HepG2 (cell line): ENCODE measurements around the gene SLC25A38. TPM values are rescaled to one million over a fixed set of nuclear protein-coding genes. Genes with fewer than 3 reads are reported as not detected.

Experiments
- ATAC-seq: fragments of 200-7000 bp; cut with Tn5 transposase; 3 replicates; pipeline ENCODE4 v1.9.1; 2020; ENCODE audit warnings: mild to moderate bottlenecking, moderate library complexity
- BruUV-seq: library from RNA; stranded (reverse); fragments of 400-500 nt; replicated peaks from 2 replicates; lab custom pipeline; 2021; lab: Mats Ljungman, UMichigan
- CTCF ChIA-PET: fragments of 300-600 bp; formaldehyde crosslinking; extraction: SDS; loops from one replicate; lab custom pipeline; 2021; ENCODE audit warnings: low total read pairs, inconsistent platforms, low intra/inter-chr PET ratio; lab: Yijun Ruan, JAX
- POLR2A ChIA-PET: fragments of 350-600 bp; sonication (Branson Sonifier 250); formaldehyde crosslinking; loops from one replicate; lab custom pipeline; 2020; ENCODE audit warnings: antibody characterized with exemption, inconsistent platforms; lab: Yijun Ruan, JAX
- DNase-seq: peaks from one replicate; pipeline ENCODE4 v3.0.0-alpha.2; 2015; ENCODE audit warnings: low spot score
- FAIRE-seq: peaks from 3 replicates; lab custom pipeline; 2011; peaks lifted over from hg19 to GRCh38; lab: Jason Lieb, UNC
- H2AFZ ChIP-seq: one replicate; pipeline ENCODE4 v1.6.1; 2011; ENCODE audit warnings: low read length, inconsistent platforms
- H3K27ac ChIP-seq: fragments of 300-600 bp; 3 replicates; pipeline ENCODE4 v1.8.0; 2011; ENCODE audit warnings: mixed run types, mild to moderate bottlenecking, mixed read lengths, low read length, inconsistent platforms; ENCODE audit not compliant: insufficient read depth; ENCODE audit errors: extremely low read length
- H3K27me3 ChIP-seq, 2 experiments: fragments of 200-600 bp in 1 of 2; 2 replicates in 1 of 2; 3 replicates in 1 of 2; pipeline versions ENCODE4 v1.6.0 to v1.8.0; 2011; ENCODE audit warnings: low read length in 2 of 2, mild to moderate bottlenecking in 2 of 2, moderate library complexity in 2 of 2, inconsistent platforms in 1 of 2; ENCODE audit not compliant: insufficient read depth in 2 of 2, control insufficient read depth in 1 of 2
- H3K36me3 ChIP-seq, 2 experiments: fragments of 200-600 bp in 1 of 2; replicated peaks in 1 of 2; 2 replicates in 1 of 2; 3 replicates in 1 of 2; pipeline versions ENCODE4 v1.5.1 to v1.8.0; 2011; ENCODE audit warnings: low read length in 2 of 2, inconsistent platforms in 1 of 2; ENCODE audit not compliant: insufficient read depth in 2 of 2, control insufficient read depth in 1 of 2
- H3K4me1 ChIP-seq: 2 replicates; pipeline ENCODE4 v1.5.1; 2012; ENCODE audit warnings: low read length, inconsistent platforms; ENCODE audit not compliant: insufficient read depth
- H3K4me2 ChIP-seq: 2 replicates; pipeline ENCODE4 v1.6.0; 2011; ENCODE audit warnings: low read depth, low read length, inconsistent platforms
- H3K4me3 ChIP-seq, 3 experiments: fragments of 200-600 bp in 1 of 3; sonication (generic), shearing (Covaris generic) in 1 of 3; replicated peaks in 1 of 3; 2 replicates each; pipeline ENCODE4 v1.5.1; 2011 to 2016; ENCODE audit warnings: low read length in 3 of 3, inconsistent platforms in 2 of 3, low read depth in 2 of 3, mild to moderate bottlenecking in 2 of 3, control low read depth in 1 of 3, mixed read lengths in 1 of 3; ENCODE audit not compliant: insufficient read depth in 1 of 3
- H3K79me2 ChIP-seq: one replicate; pipeline ENCODE4 v1.6.1; 2011; ENCODE audit warnings: low read length, inconsistent platforms; ENCODE audit not compliant: insufficient read depth
- H3K9ac ChIP-seq: 2 replicates; pipeline ENCODE4 v1.6.0; 2011; ENCODE audit warnings: mild to moderate bottlenecking, low read depth, low read length, inconsistent platforms; ENCODE audit not compliant: insufficient read depth
- H3K9me3 ChIP-seq: 2 replicates; pipeline ENCODE4 v1.5.1; 2012; ENCODE audit warnings: mild to moderate bottlenecking, low read length
- H4K20me1 ChIP-seq: 2 replicates; pipeline ENCODE4 v1.6.0; 2011; ENCODE audit warnings: inconsistent platforms, mild to moderate bottlenecking, low read length, moderate library complexity; ENCODE audit not compliant: insufficient read depth
- ATF1 ChIP-seq: IDR thresholded peaks from 2 replicates; pipeline ENCODE4 v1.6.1; 2016; ENCODE audit warnings: mild to moderate bottlenecking, control low read depth
- CEBPB ChIP-seq: IDR thresholded peaks from 2 replicates; pipeline ENCODE4 v1.6.1; 2011; ENCODE audit warnings: low read depth, low read length, improper control_type of control experiment, borderline replicate concordance
- GATAD2A ChIP-seq: IDR thresholded peaks from 2 replicates; pipeline ENCODE4 v1.6.1; 2016
- NCOA2 ChIP-seq: sonication (generic); formaldehyde crosslinking; IDR thresholded peaks from 2 replicates; pipeline ENCODE4 v1.8.0; 2022; ENCODE audit warnings: inconsistent platforms
- NR2F2 ChIP-seq: IDR thresholded peaks from 2 replicates; pipeline ENCODE4 v1.6.1; 2012; ENCODE audit warnings: low read depth, inconsistent platforms, borderline replicate concordance
- NR2F6 ChIP-seq, 2 experiments: IDR thresholded peaks; 2 replicates each; pipeline ENCODE4 v1.6.1; 2016; ENCODE audit warnings: antibody characterized with exemption in 1 of 2, mild to moderate bottlenecking in 1 of 2
- RELA ChIP-seq: sonication (generic); formaldehyde crosslinking; IDR thresholded peaks from 2 replicates; pipeline ENCODE4 v1.4.0; 2020; ENCODE audit warnings: missing genetic modification reagents
- SOX6 ChIP-seq, 2 experiments: fragments of 450-650 bp in 1 of 2; sonication (generic) in 1 of 2; formaldehyde crosslinking in 1 of 2; IDR thresholded peaks; 2 replicates each; pipeline versions ENCODE4 v1.4.0 to v1.6.1; 2017 to 2020; ENCODE audit warnings: antibody characterized with exemption in 1 of 2, mild to moderate bottlenecking in 1 of 2, missing genetic modification reagents in 1 of 2
- ZBTB26 ChIP-seq: IDR thresholded peaks from 2 replicates; pipeline ENCODE4 v1.6.1; 2016; ENCODE audit warnings: missing compliant biosample characterization, missing genetic modification reagents, borderline replicate concordance
- ZFYVE20 ChIP-seq: sonication (generic); formaldehyde crosslinking; IDR thresholded peaks from 2 replicates; pipeline ENCODE4 v1.8.0; 2023; ENCODE audit warnings: low read depth, mild to moderate bottlenecking, moderate library complexity, missing genetic modification reagents, borderline replicate concordance
- ZNF280B ChIP-seq: sonication (generic); formaldehyde crosslinking; IDR thresholded peaks from 2 replicates; pipeline ENCODE4 v1.5.0; 2020; ENCODE audit warnings: missing genetic modification reagents, mild to moderate bottlenecking, borderline replicate concordance
- ZNF414 ChIP-seq: sonication (generic); formaldehyde crosslinking; IDR thresholded peaks from 2 replicates; pipeline ENCODE4 v1.5.0; 2020; ENCODE audit warnings: missing genetic modification reagents
- WGBS: methylation state at CpG from one replicate; pipeline ENCODE4 v1.1.6; 2017; ENCODE audit warnings: low lambda C conversion rate; 5-methylcytosine and 5-hydroxymethylcytosine counted together
- in situ Hi-C: cut with HindIII; loops from 2 replicates; pipeline ENCODE4 v1.10.0; 2017; ENCODE audit warnings: low pct_unique_long_range_greater_than_20kb; ENCODE audit not compliant: extremely low pct_ligation_motif_present
- intact Hi-C: fragments of 100-400 bp; cut with micrococcal nuclease; formaldehyde crosslinking; loops from one replicate; pipeline ENCODE4 v1.10.0; 2022; ENCODE audit not compliant: unreplicated experiment
- polyA plus RNA-seq, 8 experiments: library from polyadenylated mRNA; depleted of rRNA in 3 of 8; stranded (reverse) in 7 of 8; unstranded in 1 of 8; fragments of >200 nt; fragmentation: Illumina TruSeq in 4 of 8; extraction: Trizol in 4 of 8; gene quantifications; 2 replicates each; pipeline versions ENCODE4 v1.2.1 to v1.2.3, GENCODE V29; 2011 to 2016; ENCODE audit warnings: low read depth in 4 of 8, missing spikeins in 1 of 8, mixed read lengths in 1 of 8; ENCODE audit not compliant: insufficient read depth in 1 of 8
- total RNA-seq, 5 experiments: library from RNA; depleted of rRNA; stranded (reverse); fragments of >200 nt; fragmentation: Illumina TruSeq; extraction: Trizol; gene quantifications; 2 replicates each; pipeline ENCODE4 v1.2.3, GENCODE V29; 2016; ENCODE audit warnings: low read depth in 1 of 5
- TF ChIP-seq, protein P1 (sequence below): sonication (generic); formaldehyde crosslinking; IDR thresholded peaks from 2 replicates; pipeline ENCODE4 v1.4.0; 2020; ENCODE audit warnings: mild to moderate bottlenecking, low read depth, missing genetic modification reagents

The SLC25A38 gene
- total and polyA plus RNA-seq, 2 of the 13 experiments (the other 11 are each of a cell fraction or from before 2014, with no cell fraction given) = 32.5 to 35.4 TPM

- Histone ChIP-seq H3K27me3 (no peaks in the 10 kb centered on the region), H3K79me2 (no peaks in the 10 kb centered on the region), H3K36me3 (no peaks in the 10 kb centered on the region), H3K4me1 (peaks cover 19% of the 10 kb centered on the region), H3K9ac (no peak overlapping the region), H4K20me1 (no peaks in the 10 kb centered on the region), H3K27ac (no peak overlapping the region), H3K4me2 (peak overlapping the region; percentile 30), H3K4me3 (no peak overlapping the region), H3K9me3 (no peaks in the 10 kb centered on the region), H2AFZ (no peak overlapping the region)
- ChIA-PET CTCF (no interaction called here), POLR2A (no interaction called here)
- 33% methylated on average over 3 of the region's 3 CpGs for WGBS
- DNase-seq = no peak
- TF ChIP-seq ZNF414 (CRISPR knock-in tag) = no peak
- TF ChIP-seq ZBTB26 = no peak
- no peak for TF ChIP-seq ZNF280B (CRISPR knock-in tag)
- no peak for TF ChIP-seq NCOA2
- peak; percentile 73 for ATAC-seq
- in situ Hi-C loops = no loop called here
- no TSS peak for BruUV-seq
- FAIRE-seq = no peak
- intact Hi-C loops = no loop called here
Observed at GRCh38 chr3:39362192-39362591, 21.0 kb upstream of the SLC25A38 start.

DNA sequence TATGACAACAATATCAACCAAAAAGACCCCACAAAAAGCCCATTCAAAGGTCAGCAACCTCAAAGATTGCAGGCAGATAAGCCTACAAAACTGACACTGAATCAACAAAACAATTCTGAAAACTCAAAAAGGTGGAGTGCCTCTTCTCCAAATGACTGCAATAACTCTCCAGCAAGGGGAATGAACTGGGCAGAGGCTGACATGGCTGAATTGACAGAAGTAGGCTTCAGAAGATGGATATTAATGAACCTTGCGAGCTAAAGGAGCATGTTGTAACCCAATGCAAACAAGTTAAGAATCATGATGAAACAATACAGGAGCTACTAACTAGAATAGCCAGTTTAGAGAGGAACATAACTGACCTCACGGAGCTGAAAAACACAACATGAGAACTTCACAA, 20.4 kb upstream of the SLC25A38 start:
- H3K9me3 ChIP-seq = no peaks in the 10 kb centered on the region
- no peak for TF ChIP-seq RELA (CRISPR knock-in tag)
- 0 out of 2 replicates have a peak, but pooled peaks have one; percentile 42 for TF ChIP-seq NR2F2
- peak; percentile 56 for TF ChIP-seq NR2F6 (IDR thresholded peaks at IDR 0.05)
- TF ChIP-seq NR2F6 (CRISPR knock-in tag; IDR thresholded peaks at IDR 0.05) = no peak
- no peak for TF ChIP-seq ATF1 (CRISPR knock-in tag)
- no peak for TF ChIP-seq SOX6 (IDR thresholded peaks at IDR 0.05)
- TF ChIP-seq SOX6 (CRISPR knock-in tag; IDR thresholded peaks at IDR 0.05) = 0 out of 2 replicates have a peak, but pooled peaks have one; percentile 30
- TF ChIP-seq, protein P1, sequence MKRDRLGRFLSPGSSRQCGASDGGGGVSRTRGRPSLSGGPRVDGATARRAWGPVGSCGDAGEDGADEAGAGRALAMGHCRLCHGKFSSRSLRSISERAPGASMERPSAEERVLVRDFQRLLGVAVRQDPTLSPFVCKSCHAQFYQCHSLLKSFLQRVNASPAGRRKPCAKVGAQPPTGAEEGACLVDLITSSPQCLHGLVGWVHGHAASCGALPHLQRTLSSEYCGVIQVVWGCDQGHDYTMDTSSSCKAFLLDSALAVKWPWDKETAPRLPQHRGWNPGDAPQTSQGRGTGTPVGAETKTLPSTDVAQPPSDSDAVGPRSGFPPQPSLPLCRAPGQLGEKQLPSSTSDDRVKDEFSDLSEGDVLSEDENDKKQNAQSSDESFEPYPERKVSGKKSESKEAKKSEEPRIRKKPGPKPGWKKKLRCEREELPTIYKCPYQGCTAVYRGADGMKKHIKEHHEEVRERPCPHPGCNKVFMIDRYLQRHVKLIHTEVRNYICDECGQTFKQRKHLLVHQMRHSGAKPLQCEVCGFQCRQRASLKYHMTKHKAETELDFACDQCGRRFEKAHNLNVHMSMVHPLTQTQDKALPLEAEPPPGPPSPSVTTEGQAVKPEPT (CRISPR knock-in tag) = no peak
- peak; percentile 32; the same call in 1 of the 2 replicates for TF ChIP-seq GATAD2A (CRISPR knock-in tag)
- TF ChIP-seq CEBPB = 0 out of 2 replicates have a peak, but pooled peaks have one; percentile 4
- no peak for TF ChIP-seq ZFYVE20 (CRISPR knock-in tag)
- TF ChIP-seq, all 625 proteins: peak for 5
- H2AFZ ChIP-seq = no peak overlapping the region
- 9% methylated on average over 2 of the region's 2 CpGs for WGBS
- ChIA-PET POLR2A (no interaction called here), CTCF (no interaction called here)
- no peaks in the 10 kb centered on the region for H3K79me2 ChIP-seq
- in situ Hi-C loops (no loop called here), intact Hi-C loops (no loop called here)
- H3K4me3 ChIP-seq = no peak overlapping the region
- BruUV-seq = no TSS peak
- no peaks in the 10 kb centered on the region for H3K27me3 ChIP-seq
- H3K27ac ChIP-seq = no peak overlapping the region
- no peaks in the 10 kb centered on the region for H3K36me3 ChIP-seq
- DNase-seq = no peak
- H3K9ac ChIP-seq = no peak overlapping the region
- peaks cover 19% of the 10 kb centered on the region for H3K4me1 ChIP-seq
- peak overlapping the region; percentile 30 for H3K4me2 ChIP-seq
- peak; percentile 54 for ATAC-seq
- H4K20me1 ChIP-seq = no peaks in the 10 kb centered on the region
- FAIRE-seq = no peak
